ENCODE data around the gene IGF2. TPM values are rescaled to one million over a fixed set of nuclear protein-coding genes. Genes with fewer than 3 reads are reported as not detected.

IGF2 gene
- total RNA-seq, 4 donors from 2014 or later: 0.76 to 35.3 (median 2.8) TPM

- WGBS, 2 donors: 38% methylated on average over 3 of the region's 23 CpGs; no CpG with 5 or more reads in 1 of the 2 donors
These were observed 30.3 kb downstream of the IGF2 start for GRCh38 chr11:2108675-2109491.

GRCh38 chr11:2107941-2108630, 31.1 kb downstream of the IGF2 start:
- TF ChIP-seq POLR2A (IDR thresholded peaks at IDR 0.05) (no peak), CTCF (IDR thresholded peaks at IDR 0.05) (no peak)
- intact Hi-C loops (cut with DNase I): no loop called here
- H3K9me3 ChIP-seq: no peaks in the 10 kb centered on the region
- 83 to 100% methylated on average over 2 to 5 of the region's 8 CpGs for WGBS, 2 donors
- H3K4me1 ChIP-seq: peaks cover 0 to 12% (median 0%) of the 10 kb centered on the region in 3 donors
- H3K27ac ChIP-seq: no peak overlapping the region
- H3K27me3 ChIP-seq: peaks cover 0 to 40% (median 0%) of the 10 kb centered on the region in 4 donors
- no peaks in the 10 kb centered on the region for H3K36me3 ChIP-seq
- DNase-seq: no peak
- no peak overlapping the region for H3K4me3 ChIP-seq

More at GRCh38 chr11:2108675-2109491, 30.3 kb downstream of the IGF2 start:
- Histone ChIP-seq H3K27ac (peak overlapping the region in 1 of 4 donors; percentile 33), H3K27me3 (peaks cover 0 to 40% (median 0%) of the 10 kb centered on the region in 4 donors), H3K4me1 (peaks cover 0 to 12% (median 0%) of the 10 kb centered on the region in 3 donors), H3K4me3 (no peak overlapping the region), H3K9me3 (no peaks in the 10 kb centered on the region), H3K36me3 (no peaks in the 10 kb centered on the region)
- intact Hi-C loops (cut with DNase I): no loop called here
- DNase-seq: no peak
- TF ChIP-seq POLR2A (IDR thresholded peaks at IDR 0.05): no peak
- TF ChIP-seq CTCF (IDR thresholded peaks at IDR 0.05): no peak

- 86 to 92% methylated on average over 4 of the region's 4 CpGs for WGBS, 2 donors
- Histone ChIP-seq H3K4me3 (no peak overlapping the region), H3K36me3 (no peaks in the 10 kb centered on the region), H3K4me1 (peaks cover 0 to 12% (median 0%) of the 10 kb centered on the region in 3 donors), H3K27me3 (peaks cover 0 to 40% (median 0%) of the 10 kb centered on the region in 4 donors), H3K9me3 (no peaks in the 10 kb centered on the region), H3K27ac (no peak overlapping the region)
- no peak for TF ChIP-seq POLR2A (IDR thresholded peaks at IDR 0.05)
- intact Hi-C loops (cut with DNase I): no loop called here
- no peak for DNase-seq
These were observed 31.7 kb downstream of the IGF2 start for GRCh38 chr11:2107521-2107920.

- no peak for TF ChIP-seq POLR2A (IDR thresholded peaks at IDR 0.05)
- TF ChIP-seq CTCF (IDR thresholded peaks at IDR 0.05): no peak
- H3K4me3 ChIP-seq: no peak overlapping the region
- WGBS, 2 donors: 85 to 93% methylated on average over 1 of the region's 1 CpG
- H3K4me1 ChIP-seq: peaks cover 0 to 12% (median 0%) of the 10 kb centered on the region in 3 donors
- no peak for DNase-seq
- H3K27me3 ChIP-seq: peaks cover 0 to 34% (median 0%) of the 10 kb centered on the region in 4 donors
- H3K36me3 ChIP-seq: no peaks in the 10 kb centered on the region
- no peaks in the 10 kb centered on the region for H3K9me3 ChIP-seq
- no peak overlapping the region for H3K27ac ChIP-seq
- intact Hi-C loops (cut with DNase I): no loop called here
These were observed 32.5 kb downstream of the IGF2 start for GRCh38 chr11:2106583-2107209.

- Histone ChIP-seq H3K4me1 (peaks cover 0 to 18% (median 0%) of the 10 kb centered on the region in 3 donors), H3K4me3 (no peak overlapping the region), H3K9me3 (no peaks in the 10 kb centered on the region), H3K27ac (no peak overlapping the region), H3K27me3 (peaks cover 0 to 45% (median 0%) of the 10 kb centered on the region in 4 donors), H3K36me3 (no peaks in the 10 kb centered on the region)
- no peak for DNase-seq
- WGBS, 2 donors: 80 to 84% methylated on average over 2 to 3 of the region's 7 CpGs
- TF ChIP-seq CTCF (IDR thresholded peaks at IDR 0.05) (no peak), POLR2A (IDR thresholded peaks at IDR 0.05) (no peak)
- intact Hi-C loops (cut with DNase I): no loop called here
These were observed 33.7 kb downstream of the IGF2 start for GRCh38 chr11:2105511-2105910.

All from esophagus squamous epithelium (tissue), 5 donors.